NT2/D1 (cell line): Measurements from ENCODE around the gene BPIFB4.

Source experiments
- YY1 ChIP-seq: IDR thresholded peaks from 2 replicates; pipeline ENCODE4 v1.6.1; 2011; ENCODE audit not compliant: insufficient read length, insufficient read depth
- ZNF274 ChIP-seq: IDR thresholded peaks from 2 replicates; pipeline ENCODE4 v1.6.1; 2011; ENCODE audit warnings: mild to moderate bottlenecking, low read depth, low read length

GRCh38 chr20:33127422-33128097, 48.1 kb downstream of the BPIFB4 start:
- TF ChIP-seq YY1 (no peak), ZNF274 (no peak)
